ENCODE data around the gene GNA12. TPM values are rescaled to one million over a fixed set of nuclear protein-coding genes. Genes with fewer than 3 reads are reported as not detected.

GNA12 gene
- total RNA-seq, 1 donor from 2014 or later, result 34.7 TPM

- Histone ChIP-seq H3K27me3 (no peaks in the 10 kb centered on the region), H3K79me2 (ENCODE audit: low read depth) (no peaks in the 10 kb centered on the region), H4K20me1 (ENCODE audit: low read depth) (no peaks in the 10 kb centered on the region), H3F3A (ENCODE audit: low read depth) (no peaks in the 10 kb centered on the region), H2AFZ (replicated peaks) (no peak overlapping the region), H3K9me3 (ENCODE audit: low read depth) (no peaks in the 10 kb centered on the region), H3K4me1 (no peaks in the 10 kb centered on the region), H3K4me2 (no peak overlapping the region), H3K4me3 (no peak overlapping the region), H3K27ac (no peak overlapping the region), H3K36me3 (no peaks in the 10 kb centered on the region), H3K9ac (no peak overlapping the region)
- no peak for DNase-seq (ENCODE audit: low spot score)
- peaks cover 18% of the 10 kb centered on the region for H3K9me3 Mint-ChIP-seq
- no peak overlapping the region for H3K27ac Mint-ChIP-seq
- no peaks in the 10 kb centered on the region for H3K4me1 Mint-ChIP-seq
- no peaks in the 10 kb centered on the region for H3K27me3 Mint-ChIP-seq (ENCODE audit: insufficient read depth, low read depth)
- H3K36me3 Mint-ChIP-seq, result peaks cover 45% of the 10 kb centered on the region
- no peak for TF ChIP-seq EZH2 (IDR thresholded peaks at IDR 0.05)
- TF ChIP-seq EZH2phosphoT487 (IDR thresholded peaks at IDR 0.05), result no peak
- TF ChIP-seq CTCF (IDR thresholded peaks at IDR 0.05), result no peak
- H3K4me3 Mint-ChIP-seq, result no peak overlapping the region
These were observed 69.8 kb downstream of the GNA12 start for GRCh38 chr7:2774280-2774679.

- Histone ChIP-seq H3K9ac (no peak overlapping the region), H4K20me1 (ENCODE audit: low read depth) (no peaks in the 10 kb centered on the region), H3K4me3 (no peak overlapping the region), H3K4me2 (no peak overlapping the region), H3K9me3 (ENCODE audit: low read depth) (no peaks in the 10 kb centered on the region), H2AFZ (replicated peaks) (no peak overlapping the region), H3K4me1 (no peaks in the 10 kb centered on the region), H3K36me3 (no peaks in the 10 kb centered on the region), H3F3A (ENCODE audit: low read depth) (no peaks in the 10 kb centered on the region), H3K27ac (no peak overlapping the region), H3K27me3 (no peaks in the 10 kb centered on the region), H3K79me2 (ENCODE audit: low read depth) (no peaks in the 10 kb centered on the region)
- Mint-ChIP-seq H3K9me3 (peaks cover 18% of the 10 kb centered on the region), H3K27ac (no peak overlapping the region), H3K4me1 (no peaks in the 10 kb centered on the region), H3K4me3 (no peak overlapping the region), H3K36me3 (peaks cover 47% of the 10 kb centered on the region), H3K27me3 (ENCODE audit: insufficient read depth, low read depth) (peaks cover 2% of the 10 kb centered on the region)
- DNase-seq (ENCODE audit: low spot score), result no peak
- TF ChIP-seq CTCF (IDR thresholded peaks at IDR 0.05), result no peak
- no peak for TF ChIP-seq EZH2phosphoT487 (IDR thresholded peaks at IDR 0.05)
- TF ChIP-seq EZH2 (IDR thresholded peaks at IDR 0.05), result no peak
These were observed 70.5 kb downstream of the GNA12 start for GRCh38 chr7:2773608-2774007.

- Mint-ChIP-seq H3K4me3 (no peak overlapping the region), H3K36me3 (peaks cover 45% of the 10 kb centered on the region), H3K9me3 (peaks cover 18% of the 10 kb centered on the region), H3K27ac (no peak overlapping the region), H3K27me3 (ENCODE audit: insufficient read depth, low read depth) (peaks cover 2% of the 10 kb centered on the region), H3K4me1 (no peaks in the 10 kb centered on the region)
- TF ChIP-seq CTCF (IDR thresholded peaks at IDR 0.05) (no peak), EZH2phosphoT487 (IDR thresholded peaks at IDR 0.05) (no peak), EZH2 (IDR thresholded peaks at IDR 0.05) (no peak)
- H3K4me1 ChIP-seq, result no peaks in the 10 kb centered on the region
- DNase-seq (ENCODE audit: low spot score), result no peak
- no peaks in the 10 kb centered on the region for H3F3A ChIP-seq (ENCODE audit: low read depth)
- no peak overlapping the region for H3K9ac ChIP-seq
- H3K27ac ChIP-seq, result no peak overlapping the region
- no peak overlapping the region for H3K4me3 ChIP-seq
- H3K9me3 ChIP-seq (ENCODE audit: low read depth), result no peaks in the 10 kb centered on the region
- no peak overlapping the region for H2AFZ ChIP-seq (replicated peaks)
- H3K79me2 ChIP-seq (ENCODE audit: low read depth), result no peaks in the 10 kb centered on the region
- H3K36me3 ChIP-seq, result no peaks in the 10 kb centered on the region
- no peaks in the 10 kb centered on the region for H3K27me3 ChIP-seq
- H3K4me2 ChIP-seq, result no peak overlapping the region
- H4K20me1 ChIP-seq (ENCODE audit: low read depth), result no peaks in the 10 kb centered on the region
These were observed 72.8 kb downstream of the GNA12 start for GRCh38 chr7:2771274-2771731.

Measured in neural progenitor cell (in vitro differentiated cells).